Left colon (tissue), 2 donors: ENCODE data around the gene SMIM27. TPM values are rescaled to one million over a fixed set of nuclear protein-coding genes. Genes with fewer than 3 reads are reported as not detected.

Source experiments
- ATAC-seq: fragments of 200-7000 bp; cut with Tn5 transposase; one replicate; pipeline ENCODE4 v1.9.1; 2020; ENCODE audit warnings: mild to moderate bottlenecking, moderate library complexity
- DNase-seq, 2 donors: peaks; one replicate each; pipeline ENCODE4 v3.0.0-alpha.2; 2020
- intact Hi-C, 2 donors: fragments of 100-400 bp; cut with DNase I in 1 of 2; cut with micrococcal nuclease in 1 of 2; formaldehyde crosslinking; loops; one replicate each; pipeline versions ENCODE4 v1.11.2 to v1.14.0; 2022; cut with DNase I, micrococcal nuclease
- total RNA-seq, 2 donors: library from RNA; stranded (reverse); fragmentation: NEBNext Ultra II Directional; extraction: Animal tissue kit (Norgen Biotek cat#: 25700); gene quantifications; one replicate each; pipeline ENCODE4 v1.2.1, GENCODE V29; 2021
- donor health status: DM: no; HTN: no; CAD: no.
- donor health status: DM: yes; HTN: yes; CAD: no.

Gene SMIM27
- total RNA-seq, 2 donors from 2014 or later = 8.8 to 11.2 TPM

GRCh38 chr9:32551276-32552051 lies 663 bp upstream of the SMIM27 start:
- intact Hi-C loops = no loop called here
- peak; percentile 24 for ATAC-seq
- peak; percentile 51 to 55 for DNase-seq

GRCh38 chr9:32554107-32554506 lies 2.0 kb downstream of the SMIM27 start:
- ATAC-seq = no peak
- intact Hi-C loops = no loop called here
- DNase-seq = no peak

GRCh38 chr9:32554591-32554990 lies 2.5 kb downstream of the SMIM27 start:
- DNase-seq (no peak), ATAC-seq (no peak)
- intact Hi-C loops = no loop called here

GRCh38 chr9:32558408-32558934 lies 6.3 kb downstream of the SMIM27 start:
- ATAC-seq (no peak), DNase-seq (no peak)
- intact Hi-C loops = no loop called here

- DNase-seq (no peak), ATAC-seq (no peak)
- intact Hi-C loops = no loop called here
Observed at GRCh38 chr9:32565967-32566366, 13.8 kb downstream of the SMIM27 start.

GRCh38 chr9:32566770-32567169 lies 14.6 kb downstream of the SMIM27 start:
- intact Hi-C loops = no loop called here
- DNase-seq = no peak
- ATAC-seq = no peak

GRCh38 chr9:32570262-32570661 lies 18.1 kb downstream of the SMIM27 start:
- intact Hi-C loops = loop anchor here (5.0 to 10.0 kb wide), 3 partner anchors 48 to 195 kb away; partner anchors contain the start of gene ACO1 (in 1 of the 2)
- DNase-seq = no peak
- ATAC-seq = no peak

- DNase-seq = peak; percentile 72 to 77
- peak; percentile 90 for ATAC-seq
- intact Hi-C loops = loop anchor here (5.0 to 10.0 kb wide), 3 partner anchors 50 to 197 kb away; partner anchors contain the start of gene ACO1 (in 1 of the 2)
Observed at GRCh38 chr9:32571969-32572899, 20.1 kb downstream of the SMIM27 start.

- DNase-seq = peak; percentile 95 to 98
- peak; percentile 98 for ATAC-seq
- intact Hi-C loops = loop anchor here (5.0 to 10.0 kb wide), 3 partner anchors 51 to 198 kb away; partner anchors contain the start of gene ACO1 (in 1 of the 2)
Observed at GRCh38 chr9:32572900-32573523, 20.9 kb downstream of the SMIM27 start, which contains the start of gene NDUFB6. Gene NDUFB6 (minus strand): TSS chr9:32573159. CDS start chr9:32573060, 99 bp downstream.

DNA sequence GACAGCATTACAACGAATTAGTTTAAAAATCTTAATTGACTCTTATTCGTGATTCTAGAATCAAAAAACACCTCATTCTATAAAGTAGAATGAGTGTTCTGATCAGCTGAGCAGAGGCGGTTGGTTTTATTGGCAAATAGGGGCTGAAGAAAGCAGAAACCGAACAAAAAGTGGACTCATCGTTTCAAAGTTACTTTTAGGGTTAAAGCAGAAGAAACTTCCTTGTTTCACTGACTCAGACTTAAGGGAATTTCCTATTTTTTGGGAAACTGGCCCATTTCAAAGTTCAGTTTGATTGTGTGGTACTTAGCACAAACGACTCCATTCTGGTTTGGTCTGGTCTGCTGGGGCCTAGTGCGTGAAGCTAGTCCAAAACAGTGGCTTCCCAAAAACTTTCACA lies 21.7 kb downstream of the SMIM27 start:
- intact Hi-C loops = loop anchor here (5.0 to 10.0 kb wide), 3 partner anchors 52 to 199 kb away; partner anchors contain the start of gene ACO1 (in 1 of the 2)
- DNase-seq = no peak
- no peak for ATAC-seq

DNA sequence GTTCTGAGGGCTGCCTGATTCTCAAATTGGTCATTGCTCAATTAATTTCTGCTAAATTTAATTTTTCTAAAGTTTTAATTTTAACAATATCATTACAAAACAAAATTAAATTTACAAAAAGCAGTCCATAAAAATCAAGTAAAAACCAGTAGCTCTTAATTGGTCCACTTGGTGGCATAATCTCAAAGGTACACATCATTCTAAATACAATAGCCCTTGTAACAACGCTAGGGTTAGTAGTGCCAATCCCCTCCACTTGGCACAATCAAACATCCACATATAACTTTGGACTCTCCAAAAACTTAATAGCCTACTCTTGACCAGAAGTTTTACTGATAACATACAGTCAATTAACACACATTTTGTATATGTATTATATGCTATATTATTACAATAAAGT lies 22.7 kb downstream of the SMIM27 start:
- intact Hi-C loops = loop anchor here (5.0 to 10.0 kb wide), 3 partner anchors 53 to 200 kb away; partner anchors contain the start of gene ACO1 (in 1 of the 2)
- no peak for DNase-seq
- no peak for ATAC-seq

DNA sequence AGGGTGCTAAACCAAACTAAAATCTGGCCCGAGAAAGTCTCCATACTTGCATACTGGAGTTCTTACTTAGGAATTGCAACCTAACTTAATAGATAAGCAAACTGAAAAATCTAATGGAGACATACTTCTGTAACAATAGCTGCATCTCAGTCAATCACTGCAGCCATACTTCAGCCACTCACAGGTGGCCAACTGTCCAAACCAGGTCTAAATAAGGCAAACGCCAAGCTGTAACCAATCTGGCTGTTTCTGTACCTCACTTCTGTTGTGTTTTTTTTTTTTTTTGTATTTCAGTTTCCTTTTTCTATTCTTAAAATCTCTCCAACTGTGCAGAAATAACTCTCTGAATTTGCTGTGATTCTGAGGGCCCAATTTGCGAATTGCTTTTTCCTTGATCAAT lies 25.2 kb downstream of the SMIM27 start:
- intact Hi-C loops = loop anchor here in 1 of 2 donors (10.0 kb wide), 1 partner anchor 203 kb away; no protein-coding TSS in a partner anchor
- ATAC-seq (no peak), DNase-seq (no peak)

GRCh38 chr9:32578976-32579375 lies 26.8 kb downstream of the SMIM27 start:
- DNase-seq (no peak), ATAC-seq (no peak)
- intact Hi-C loops = loop anchor here in 1 of 2 donors (10.0 kb wide), 1 partner anchor 204 kb away; no protein-coding TSS in a partner anchor

- intact Hi-C loops = loop anchor here (2.0 to 10.0 kb wide), 2 partner anchors 203 to 205 kb away; no protein-coding TSS in a partner anchor
- DNase-seq = peak; percentile 42 to 81
- ATAC-seq = peak; percentile 63
Observed at GRCh38 chr9:32579706-32580331, 27.7 kb downstream of the SMIM27 start.

DNA sequence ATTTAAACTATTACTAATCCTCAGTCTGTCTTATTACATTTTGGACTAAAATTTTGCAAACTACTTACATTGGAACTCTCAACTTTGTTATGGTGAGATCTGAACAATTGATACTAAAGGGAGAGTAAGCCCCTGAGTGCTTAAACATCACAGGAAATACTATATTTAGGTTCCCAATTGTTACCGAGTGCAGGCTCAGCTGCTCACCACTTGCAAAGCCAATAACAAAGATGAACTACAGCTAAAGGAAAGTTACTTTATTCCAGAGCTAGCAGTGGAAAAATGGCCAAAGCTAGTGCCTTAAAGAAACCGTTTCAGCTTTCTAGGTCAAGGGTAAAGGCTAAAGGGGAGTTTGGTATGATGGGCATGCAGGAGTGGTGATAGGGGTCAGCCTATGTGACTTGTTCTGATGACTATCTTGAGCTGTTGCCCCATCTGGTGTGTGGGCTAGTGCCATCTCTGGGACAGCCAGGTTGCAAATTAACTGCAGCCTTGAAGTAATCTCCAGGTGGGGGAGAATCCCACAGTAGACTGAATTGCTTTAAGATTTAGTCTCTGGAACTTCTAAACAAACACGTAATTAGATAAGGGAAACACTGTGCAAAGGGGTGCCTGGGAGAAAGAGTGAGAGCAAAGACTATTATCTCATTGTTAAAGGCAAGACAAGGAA lies 28.6 kb downstream of the SMIM27 start:
- DNase-seq (no peak), ATAC-seq (no peak)
- intact Hi-C loops = loop anchor here in 1 of 2 donors (2.0 kb wide), 1 partner anchor 204 kb away; no protein-coding TSS in a partner anchor

DNA sequence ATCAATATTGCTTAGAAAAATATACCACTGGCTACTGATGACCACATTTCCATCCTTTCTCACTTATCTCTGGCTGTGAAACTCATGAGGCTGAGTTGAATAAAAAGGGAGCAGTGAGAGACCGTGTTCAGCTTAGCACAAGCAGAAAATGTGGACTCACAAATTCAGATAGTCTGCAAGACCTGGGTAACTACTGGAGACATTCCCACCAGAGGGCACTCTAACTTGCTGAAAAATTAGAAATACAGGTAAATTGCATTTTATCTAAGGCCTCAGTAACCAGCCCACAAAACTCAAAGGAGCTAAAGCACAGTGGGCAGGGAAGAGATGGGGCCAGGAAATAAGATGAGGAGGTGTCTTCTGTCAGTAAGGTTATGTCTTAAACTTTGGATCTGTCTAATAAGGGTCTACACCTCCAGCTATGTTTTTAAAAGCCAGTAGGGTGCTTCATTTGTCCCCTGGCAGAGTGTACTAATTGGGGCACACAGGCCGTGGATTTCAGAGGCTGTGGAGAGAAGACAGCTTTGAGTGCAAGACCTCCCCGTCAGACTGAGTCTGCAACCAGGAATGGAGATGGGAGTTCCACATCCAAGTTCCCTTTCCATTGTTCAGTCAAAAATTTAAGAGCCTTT lies 29.5 kb downstream of the SMIM27 start:
- intact Hi-C loops = loop anchor here in 1 of 2 donors (2.0 kb wide), 1 partner anchor 205 kb away; no protein-coding TSS in a partner anchor
- peak; percentile 37 for ATAC-seq

GRCh38 chr9:32584784-32585183 lies 32.7 kb downstream of the SMIM27 start:
- intact Hi-C loops = loop anchor here in 1 of 2 donors (5.0 kb wide), 1 partner anchor 383 kb away; no protein-coding TSS in a partner anchor
- no peak for DNase-seq
- ATAC-seq = no peak

More for the DNA sequence above, 29.5 kb downstream of the SMIM27 start:
- no peak for DNase-seq
